Measurements from ENCODE around the gene RER1. TPM values are rescaled to one million over a fixed set of nuclear protein-coding genes. Genes with fewer than 3 reads are reported as not detected.

RER1 gene
- total RNA-seq, 1 donor from 2014 or later, result 197 TPM

GRCh38 chr1:2384941-2385481 lies 6.6 kb upstream of the RER1 start:
- no peak overlapping the region for H3K4me2 ChIP-seq (ENCODE audit: low read length)
- Mint-ChIP-seq H3K4me3 (ENCODE audit: unreplicated experiment) (no peak overlapping the region), H3K27me3 (ENCODE audit: low read depth, unreplicated experiment) (no peaks in the 10 kb centered on the region), H3K36me3 (ENCODE audit: low read depth, unreplicated experiment) (no peaks in the 10 kb centered on the region), H3K27ac (ENCODE audit: unreplicated experiment) (no peak overlapping the region), H3K9me3 (ENCODE audit: unreplicated experiment) (no peaks in the 10 kb centered on the region), H3K4me1 (ENCODE audit: low read depth, unreplicated experiment) (no peaks in the 10 kb centered on the region)
- H4K20me1 ChIP-seq (ENCODE audit: insufficient read depth, low read length), result no peaks in the 10 kb centered on the region
- FAIRE-seq (no peak), DNase-seq (ENCODE audit: low read depth) (no peak)
- no peaks in the 10 kb centered on the region for H3K4me1 ChIP-seq (ENCODE audit: insufficient read depth, low read length)
- no peak overlapping the region for H3K9ac ChIP-seq (ENCODE audit: low read length)
- peaks cover 4% of the 10 kb centered on the region for H3K79me2 ChIP-seq (ENCODE audit: insufficient read depth, low read length)
- no peaks in the 10 kb centered on the region for H3K9me3 ChIP-seq (ENCODE audit: insufficient read depth, low read depth, low read length)
- no peaks in the 10 kb centered on the region for H3K36me3 ChIP-seq (ENCODE audit: insufficient read depth, low read length)
- no peaks in the 10 kb centered on the region for H3K27me3 ChIP-seq (ENCODE audit: insufficient read depth, low read length)
- no peak overlapping the region for H3K4me3 ChIP-seq (ENCODE audit: insufficient read depth, low read depth, low read length)
- no peak overlapping the region for H3K27ac ChIP-seq (ENCODE audit: low read depth, low read length)
- TF ChIP-seq CTCF (IDR thresholded peaks at IDR 0.05; ENCODE audit: insufficient read depth, low read depth, low read length), result no peak
- TF ChIP-seq EZH2 (IDR thresholded peaks at IDR 0.05; ENCODE audit: insufficient read depth, low read length), result no peak
- H2AFZ ChIP-seq (ENCODE audit: low read depth, low read length), result no peak overlapping the region

- H3K9ac ChIP-seq (ENCODE audit: low read length), result no peak overlapping the region
- FAIRE-seq, result no peak
These were observed 5.9 kb upstream of the RER1 start for GRCh38 chr1:2385606-2386280.

More at GRCh38 chr1:2385606-2386280, 5.9 kb upstream of the RER1 start:
- Histone ChIP-seq H3K27ac (ENCODE audit: low read depth, low read length) (no peak overlapping the region), H3K4me3 (ENCODE audit: insufficient read depth, low read depth, low read length) (no peak overlapping the region), H3K79me2 (ENCODE audit: insufficient read depth, low read length) (peaks cover 12% of the 10 kb centered on the region), H3K27me3 (ENCODE audit: insufficient read depth, low read length) (no peaks in the 10 kb centered on the region), H3K4me2 (ENCODE audit: low read length) (no peak overlapping the region), H3K4me1 (ENCODE audit: insufficient read depth, low read length) (peaks cover 3% of the 10 kb centered on the region), H3K36me3 (ENCODE audit: insufficient read depth, low read length) (no peaks in the 10 kb centered on the region), H2AFZ (ENCODE audit: low read depth, low read length) (no peak overlapping the region), H3K9me3 (ENCODE audit: insufficient read depth, low read depth, low read length) (no peaks in the 10 kb centered on the region), H4K20me1 (ENCODE audit: insufficient read depth, low read length) (no peaks in the 10 kb centered on the region)
- TF ChIP-seq CTCF (IDR thresholded peaks at IDR 0.05; ENCODE audit: insufficient read depth, low read depth, low read length), result no peak
- TF ChIP-seq EZH2 (IDR thresholded peaks at IDR 0.05; ENCODE audit: insufficient read depth, low read length), result no peak
- no peak for DNase-seq (ENCODE audit: low read depth)
- H3K4me3 Mint-ChIP-seq (ENCODE audit: unreplicated experiment), result no peak overlapping the region
- no peaks in the 10 kb centered on the region for H3K27me3 Mint-ChIP-seq (ENCODE audit: low read depth, unreplicated experiment)
- H3K27ac Mint-ChIP-seq (ENCODE audit: unreplicated experiment), result no peak overlapping the region
- no peaks in the 10 kb centered on the region for H3K9me3 Mint-ChIP-seq (ENCODE audit: unreplicated experiment)
- no peaks in the 10 kb centered on the region for H3K4me1 Mint-ChIP-seq (ENCODE audit: low read depth, unreplicated experiment)
- no peaks in the 10 kb centered on the region for H3K36me3 Mint-ChIP-seq (ENCODE audit: low read depth, unreplicated experiment)
